ENCODE measurements around the gene FYN. TPM values are rescaled to one million over a fixed set of nuclear protein-coding genes. Genes with fewer than 3 reads are reported as not detected.

The FYN gene
- total RNA-seq, 4 donors from 2014 or later: 55.3 to 249 (median 74.3) TPM

DNA sequence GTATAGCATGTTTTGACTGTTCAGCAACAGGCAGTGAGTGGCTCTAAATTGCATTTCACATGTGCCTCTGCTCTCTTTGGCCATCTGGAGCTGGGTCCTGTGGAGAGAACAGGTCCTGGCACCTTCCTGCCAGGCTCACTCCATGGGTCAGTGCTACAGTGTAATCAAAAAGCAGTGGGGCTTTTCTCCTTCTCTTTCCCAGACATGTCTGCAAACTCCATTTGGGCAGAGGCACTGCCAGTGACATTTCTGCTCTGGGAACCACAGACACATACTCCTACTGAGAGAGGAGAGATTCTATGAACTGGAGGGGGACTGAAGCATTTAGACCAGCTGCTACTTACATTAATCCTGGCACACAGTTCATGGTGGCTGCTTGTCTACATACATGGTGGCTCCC, 199.3 kb downstream of the FYN start:
- H3K4me3 ChIP-seq: no peak overlapping the region
- H3K36me3 ChIP-seq: peaks cover 0 to 22% (median 0%) of the 10 kb centered on the region in 3 donors
- peaks cover 0 to 20% (median 0%) of the 10 kb centered on the region in 4 donors for H3K4me1 ChIP-seq
- no peak for DNase-seq
- no peaks in the 10 kb centered on the region for H3K27me3 ChIP-seq
- H3K9me3 ChIP-seq: no peaks in the 10 kb centered on the region
- H3K27ac ChIP-seq: no peak overlapping the region
- no peak for TF ChIP-seq POLR2A (IDR thresholded peaks at IDR 0.05)
- TF ChIP-seq, protein P1, sequence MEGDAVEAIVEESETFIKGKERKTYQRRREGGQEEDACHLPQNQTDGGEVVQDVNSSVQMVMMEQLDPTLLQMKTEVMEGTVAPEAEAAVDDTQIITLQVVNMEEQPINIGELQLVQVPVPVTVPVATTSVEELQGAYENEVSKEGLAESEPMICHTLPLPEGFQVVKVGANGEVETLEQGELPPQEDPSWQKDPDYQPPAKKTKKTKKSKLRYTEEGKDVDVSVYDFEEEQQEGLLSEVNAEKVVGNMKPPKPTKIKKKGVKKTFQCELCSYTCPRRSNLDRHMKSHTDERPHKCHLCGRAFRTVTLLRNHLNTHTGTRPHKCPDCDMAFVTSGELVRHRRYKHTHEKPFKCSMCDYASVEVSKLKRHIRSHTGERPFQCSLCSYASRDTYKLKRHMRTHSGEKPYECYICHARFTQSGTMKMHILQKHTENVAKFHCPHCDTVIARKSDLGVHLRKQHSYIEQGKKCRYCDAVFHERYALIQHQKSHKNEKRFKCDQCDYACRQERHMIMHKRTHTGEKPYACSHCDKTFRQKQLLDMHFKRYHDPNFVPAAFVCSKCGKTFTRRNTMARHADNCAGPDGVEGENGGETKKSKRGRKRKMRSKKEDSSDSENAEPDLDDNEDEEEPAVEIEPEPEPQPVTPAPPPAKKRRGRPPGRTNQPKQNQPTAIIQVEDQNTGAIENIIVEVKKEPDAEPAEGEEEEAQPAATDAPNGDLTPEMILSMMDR (IDR thresholded peaks at IDR 0.05): no peak

DNA sequence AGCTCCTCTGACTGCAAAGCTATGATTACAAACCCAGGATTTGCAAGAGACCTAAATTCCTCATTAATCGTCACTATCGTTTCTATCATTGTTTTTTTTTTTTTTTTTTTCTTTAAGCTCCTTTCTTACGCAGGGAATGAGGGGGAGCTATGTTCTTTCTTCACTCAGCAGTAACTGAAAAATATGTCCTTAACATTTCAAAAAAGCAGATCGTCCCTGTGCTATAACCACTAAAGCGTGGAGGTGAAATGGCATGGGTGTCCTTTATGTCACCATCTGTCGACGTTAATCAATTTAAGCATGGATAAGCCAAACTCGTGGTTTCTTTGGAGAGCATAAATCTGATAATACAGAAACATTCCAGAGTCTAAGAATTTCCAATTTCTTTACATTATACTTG, 199.7 kb downstream of the FYN start:
- H3K4me1 ChIP-seq: peaks cover 0 to 20% (median 0%) of the 10 kb centered on the region in 4 donors
- no peak for DNase-seq
- TF ChIP-seq, protein P1 (IDR thresholded peaks at IDR 0.05): no peak
- TF ChIP-seq POLR2A (IDR thresholded peaks at IDR 0.05): no peak
- H3K27ac ChIP-seq: no peak overlapping the region
- no peaks in the 10 kb centered on the region for H3K9me3 ChIP-seq
- peaks cover 0 to 22% (median 0%) of the 10 kb centered on the region in 3 donors for H3K36me3 ChIP-seq
- no peaks in the 10 kb centered on the region for H3K27me3 ChIP-seq
- no peak overlapping the region for H3K4me3 ChIP-seq

DNA sequence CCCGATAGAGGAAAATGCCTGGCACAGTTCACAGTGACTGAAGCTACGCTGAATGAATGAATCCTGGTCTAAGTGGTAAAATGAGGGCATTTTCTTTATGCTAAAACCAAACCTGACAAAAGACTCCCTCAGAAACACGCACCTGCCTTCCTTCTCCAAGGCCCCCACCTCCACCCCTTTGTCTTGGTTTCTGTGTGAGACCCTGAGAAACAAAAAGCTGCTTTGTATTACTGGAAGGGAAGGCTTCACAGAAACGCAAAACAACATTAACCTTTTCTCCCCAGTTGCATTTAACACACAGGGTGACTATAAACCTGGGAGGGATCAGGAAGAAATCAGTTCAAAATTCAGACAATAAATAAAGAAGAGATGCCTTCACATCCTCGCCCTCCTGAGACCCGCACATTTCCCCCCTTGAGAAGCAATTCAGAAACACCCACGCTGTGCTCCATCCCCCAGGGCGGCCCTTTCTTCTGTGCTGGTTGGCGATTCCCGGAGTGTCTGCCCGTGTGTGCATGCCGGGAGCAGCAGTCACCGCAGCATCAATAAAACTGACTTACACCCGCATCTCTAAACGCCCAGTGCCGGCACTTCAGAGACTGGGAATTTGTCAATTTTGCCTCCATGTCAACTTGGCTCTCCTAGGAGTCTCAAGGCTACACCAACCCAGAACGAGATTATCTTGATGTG, 200.3 kb downstream of the FYN start:
- DNase-seq: no peak
- Histone ChIP-seq H3K27me3 (no peaks in the 10 kb centered on the region), H3K36me3 (peaks cover 0 to 22% (median 0%) of the 10 kb centered on the region in 3 donors), H3K9me3 (no peaks in the 10 kb centered on the region), H3K4me1 (peaks cover 0 to 17% (median 0%) of the 10 kb centered on the region in 4 donors), H3K4me3 (no peak overlapping the region), H3K27ac (no peak overlapping the region)
- no peak for TF ChIP-seq POLR2A (IDR thresholded peaks at IDR 0.05)
- TF ChIP-seq, protein P1 (IDR thresholded peaks at IDR 0.05): no peak

DNA sequence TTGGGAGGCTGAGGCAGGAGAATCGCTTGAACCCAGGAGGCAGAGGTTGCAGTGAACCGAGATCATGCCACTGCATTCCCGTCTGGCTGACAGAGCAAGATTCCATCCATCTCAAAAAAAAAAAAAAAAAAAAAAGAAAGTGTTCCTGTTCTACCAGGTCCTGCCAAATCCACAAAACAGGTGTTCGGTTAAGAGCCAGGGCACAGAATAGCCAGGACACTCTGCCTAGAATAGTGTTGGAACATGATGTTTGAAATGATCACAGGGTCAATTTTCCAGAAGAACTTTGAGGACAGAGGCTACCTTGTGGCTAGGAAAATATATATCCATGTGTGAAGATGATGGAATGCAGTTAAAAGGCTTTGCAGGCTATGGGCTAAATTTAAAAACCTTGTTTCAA, 203.9 kb downstream of the FYN start:
- H3K9me3 ChIP-seq: no peaks in the 10 kb centered on the region
- TF ChIP-seq POLR2A (IDR thresholded peaks at IDR 0.05): no peak
- TF ChIP-seq, protein P1 (IDR thresholded peaks at IDR 0.05): no peak
- no peak overlapping the region for H3K27ac ChIP-seq
- H3K36me3 ChIP-seq: peaks cover 0 to 19% (median 0%) of the 10 kb centered on the region in 3 donors
- H3K4me1 ChIP-seq: peaks cover 0 to 14% (median 0%) of the 10 kb centered on the region in 4 donors
- H3K4me3 ChIP-seq: no peak overlapping the region
- no peak for DNase-seq
- H3K27me3 ChIP-seq: no peaks in the 10 kb centered on the region

DNA sequence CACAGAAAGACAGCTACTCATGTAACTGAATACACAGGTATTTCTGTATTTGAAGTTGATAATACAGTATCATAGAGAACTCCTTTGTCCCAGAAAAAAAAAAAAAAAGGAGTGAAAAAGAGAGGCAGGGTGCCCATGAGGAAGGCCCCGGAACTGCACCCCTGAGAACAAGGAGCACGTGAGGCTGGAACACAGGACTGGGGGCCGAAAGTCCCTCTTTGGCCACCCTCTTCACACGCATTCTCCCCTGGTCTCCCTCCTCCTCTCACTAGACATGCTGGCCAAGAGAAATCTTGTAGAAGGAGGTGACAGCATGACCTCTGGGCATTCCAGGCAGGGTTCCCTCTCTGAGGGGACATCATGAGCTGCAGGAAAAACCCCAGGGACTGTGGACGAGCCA, 204.8 kb downstream of the FYN start:
- no peak overlapping the region for H3K27ac ChIP-seq
- H3K27me3 ChIP-seq: no peaks in the 10 kb centered on the region
- no peaks in the 10 kb centered on the region for H3K9me3 ChIP-seq
- TF ChIP-seq, protein P1 (IDR thresholded peaks at IDR 0.05): peak in 2 of 6 experiments; percentile 9 to 14
- TF ChIP-seq POLR2A (IDR thresholded peaks at IDR 0.05): no peak
- peaks cover 0 to 13% (median 0%) of the 10 kb centered on the region in 3 donors for H3K36me3 ChIP-seq
- DNase-seq: no peak
- H3K4me1 ChIP-seq: peaks cover 0 to 15% (median 0%) of the 10 kb centered on the region in 4 donors
- no peak overlapping the region for H3K4me3 ChIP-seq
